ENCODE measurements around the gene NTRK2. TPM values are rescaled to one million over a fixed set of nuclear protein-coding genes. Genes with fewer than 3 reads are reported as not detected.

Gene NTRK2
- total RNA-seq, 1 donor from 2014 or later: 16.0 TPM

DNA sequence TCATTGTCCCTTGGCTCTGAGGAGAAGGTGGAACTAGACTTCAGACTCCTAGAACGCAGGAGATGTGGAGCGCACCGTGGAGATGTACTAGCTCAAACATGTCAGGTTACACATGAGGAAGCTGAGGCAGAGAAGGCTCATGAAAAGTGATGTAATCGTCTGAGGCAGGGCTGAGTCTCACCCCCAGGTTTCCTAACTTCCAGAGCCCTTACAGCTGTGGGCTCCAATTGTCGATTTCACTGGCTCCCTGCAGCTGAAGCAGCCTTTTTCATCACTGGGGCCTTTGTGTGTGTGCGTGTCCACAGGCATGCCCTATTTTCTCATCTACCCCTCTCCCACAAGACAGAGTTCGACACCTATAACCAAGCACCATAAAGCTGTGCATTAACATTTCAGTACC lies 370.6 kb downstream of the NTRK2 start:
- H3K27me3 ChIP-seq: no peaks in the 10 kb centered on the region
- TF ChIP-seq POLR2AphosphoS5 (IDR thresholded peaks at IDR 0.05; ENCODE audit: insufficient read depth in 1 of 2, low read depth in 1 of 2) (no peak), POLR2A (IDR thresholded peaks at IDR 0.05) (no peak)
- TF ChIP-seq, protein P1, sequence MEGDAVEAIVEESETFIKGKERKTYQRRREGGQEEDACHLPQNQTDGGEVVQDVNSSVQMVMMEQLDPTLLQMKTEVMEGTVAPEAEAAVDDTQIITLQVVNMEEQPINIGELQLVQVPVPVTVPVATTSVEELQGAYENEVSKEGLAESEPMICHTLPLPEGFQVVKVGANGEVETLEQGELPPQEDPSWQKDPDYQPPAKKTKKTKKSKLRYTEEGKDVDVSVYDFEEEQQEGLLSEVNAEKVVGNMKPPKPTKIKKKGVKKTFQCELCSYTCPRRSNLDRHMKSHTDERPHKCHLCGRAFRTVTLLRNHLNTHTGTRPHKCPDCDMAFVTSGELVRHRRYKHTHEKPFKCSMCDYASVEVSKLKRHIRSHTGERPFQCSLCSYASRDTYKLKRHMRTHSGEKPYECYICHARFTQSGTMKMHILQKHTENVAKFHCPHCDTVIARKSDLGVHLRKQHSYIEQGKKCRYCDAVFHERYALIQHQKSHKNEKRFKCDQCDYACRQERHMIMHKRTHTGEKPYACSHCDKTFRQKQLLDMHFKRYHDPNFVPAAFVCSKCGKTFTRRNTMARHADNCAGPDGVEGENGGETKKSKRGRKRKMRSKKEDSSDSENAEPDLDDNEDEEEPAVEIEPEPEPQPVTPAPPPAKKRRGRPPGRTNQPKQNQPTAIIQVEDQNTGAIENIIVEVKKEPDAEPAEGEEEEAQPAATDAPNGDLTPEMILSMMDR (IDR thresholded peaks at IDR 0.05): no peak
- H3K27ac ChIP-seq: no peak overlapping the region
- DNase-seq (ENCODE audit: extremely low spot score in 2 of 2): no peak
- no peaks in the 10 kb centered on the region for H3K4me1 ChIP-seq
- intact Hi-C loops (cut with DNase I): no loop called here
- H3K36me3 ChIP-seq: no peaks in the 10 kb centered on the region
- H3K9me3 ChIP-seq: no peaks in the 10 kb centered on the region
- no peak overlapping the region for H3K4me3 ChIP-seq

DNA sequence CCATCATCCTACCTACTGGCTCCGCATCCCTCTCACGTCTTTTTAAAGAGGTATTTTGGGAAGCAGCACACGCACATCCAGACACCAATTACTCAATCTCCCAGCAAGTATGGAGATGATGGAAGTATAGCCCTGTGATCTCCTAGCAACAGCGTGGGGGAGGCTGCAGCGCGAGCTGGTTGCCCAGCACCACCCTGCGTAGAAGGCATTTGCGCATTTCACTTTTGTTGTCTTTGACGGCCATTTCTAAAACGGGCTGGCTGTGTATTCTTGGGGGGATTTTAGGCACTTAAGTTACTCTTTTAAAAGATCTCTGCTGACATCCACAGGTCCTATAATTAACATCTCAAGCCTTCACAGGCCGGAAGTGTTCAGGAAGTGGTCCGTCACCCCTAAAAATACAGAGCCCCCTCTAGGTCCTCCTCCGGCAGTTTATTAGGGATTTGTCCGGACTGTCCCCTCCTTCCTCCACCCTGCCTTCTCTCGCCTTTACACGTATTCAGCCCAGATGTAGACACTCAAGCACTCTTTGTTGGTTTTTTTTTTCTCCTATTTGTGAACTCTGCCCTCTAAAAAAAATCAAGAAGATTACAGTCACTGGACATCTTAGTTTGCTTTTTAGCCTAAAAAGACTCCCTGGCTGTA lies 371.4 kb downstream of the NTRK2 start:
- no peaks in the 10 kb centered on the region for H3K9me3 ChIP-seq
- no peaks in the 10 kb centered on the region for H3K4me1 ChIP-seq
- no peaks in the 10 kb centered on the region for H3K27me3 ChIP-seq
- DNase-seq (ENCODE audit: extremely low spot score in 2 of 2): no peak
- H3K4me3 ChIP-seq: no peak overlapping the region
- no peak overlapping the region for H3K27ac ChIP-seq
- intact Hi-C loops (cut with DNase I): no loop called here
- TF ChIP-seq, protein P1 (IDR thresholded peaks at IDR 0.05): no peak
- TF ChIP-seq POLR2A (IDR thresholded peaks at IDR 0.05) (no peak), POLR2AphosphoS5 (IDR thresholded peaks at IDR 0.05; ENCODE audit: insufficient read depth in 1 of 2, low read depth in 1 of 2) (no peak)
- no peaks in the 10 kb centered on the region for H3K36me3 ChIP-seq

DNA sequence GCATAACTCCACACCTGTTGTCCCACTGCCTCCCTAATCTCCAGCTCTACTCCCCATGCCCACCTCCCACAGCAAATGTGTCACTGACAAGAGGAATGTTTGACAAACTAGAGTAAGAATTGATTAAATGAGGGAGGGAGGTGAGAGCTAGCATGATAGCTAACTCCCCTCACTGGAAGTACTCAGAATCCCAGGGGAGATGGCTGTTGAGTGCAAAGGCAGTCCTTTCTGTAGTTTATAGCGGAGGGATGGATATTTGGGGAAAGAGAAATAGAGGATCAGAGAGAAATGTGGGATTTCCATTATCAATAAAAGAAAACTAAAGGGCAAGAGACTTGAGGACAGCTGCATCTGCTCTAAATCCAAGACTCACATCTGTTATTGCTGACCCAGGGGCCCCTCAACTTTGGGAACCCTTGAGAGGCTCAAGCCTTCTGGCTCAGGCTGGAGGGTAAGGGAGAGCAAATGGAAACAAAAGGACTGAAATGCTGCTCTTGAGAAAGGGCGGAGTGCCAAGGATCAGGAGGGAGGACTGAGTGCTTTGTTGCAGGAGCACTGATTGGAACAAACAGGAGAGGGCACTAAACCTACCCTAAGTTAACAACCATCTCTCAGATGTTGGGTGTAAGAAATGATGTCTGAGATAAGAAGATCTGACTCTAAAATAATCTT lies 372.1 kb downstream of the NTRK2 start:
- Histone ChIP-seq H3K4me3 (no peak overlapping the region), H3K27ac (no peak overlapping the region), H3K9me3 (no peaks in the 10 kb centered on the region), H3K4me1 (no peaks in the 10 kb centered on the region), H3K27me3 (no peaks in the 10 kb centered on the region), H3K36me3 (no peaks in the 10 kb centered on the region)
- DNase-seq (ENCODE audit: extremely low spot score in 2 of 2): no peak
- TF ChIP-seq POLR2A (IDR thresholded peaks at IDR 0.05) (no peak), POLR2AphosphoS5 (IDR thresholded peaks at IDR 0.05; ENCODE audit: insufficient read depth in 1 of 2, low read depth in 1 of 2) (no peak)
- TF ChIP-seq, protein P1 (IDR thresholded peaks at IDR 0.05): no peak
- intact Hi-C loops (cut with DNase I): no loop called here

DNA sequence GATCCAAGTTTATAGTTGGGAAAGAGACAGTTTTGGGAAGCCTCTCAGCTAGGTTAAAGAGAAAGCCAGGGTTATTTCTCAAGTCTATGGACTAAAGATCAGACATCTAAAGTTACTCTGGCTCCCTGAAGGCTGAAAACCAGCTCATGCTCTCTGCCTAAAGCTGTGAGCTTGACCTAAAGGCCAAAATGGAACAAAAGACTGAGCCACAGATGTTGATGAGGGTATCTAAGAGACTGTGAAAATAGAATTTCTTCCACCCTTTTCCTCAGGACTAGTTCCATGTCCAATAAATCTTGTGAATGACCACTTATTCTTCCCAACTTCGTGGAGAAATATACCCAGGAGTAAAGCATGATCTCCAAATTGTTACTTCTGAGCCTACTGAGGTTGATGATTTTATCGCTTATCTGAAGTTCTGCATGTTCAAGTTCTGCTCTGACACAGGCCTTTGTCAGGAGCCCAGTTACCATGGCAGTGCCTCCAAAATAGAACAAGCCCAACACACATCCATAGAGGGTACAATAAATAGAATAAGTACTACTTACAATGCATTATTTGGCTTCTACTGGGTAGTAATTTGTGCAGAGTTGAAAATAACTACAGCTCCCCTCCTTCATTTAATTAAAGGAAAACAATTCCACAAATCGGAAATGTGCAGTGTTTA lies 373.6 kb downstream of the NTRK2 start:
- intact Hi-C loops (cut with DNase I): no loop called here
- Histone ChIP-seq H3K27me3 (no peaks in the 10 kb centered on the region), H3K27ac (no peak overlapping the region), H3K9me3 (no peaks in the 10 kb centered on the region), H3K4me1 (no peaks in the 10 kb centered on the region), H3K4me3 (no peak overlapping the region), H3K36me3 (no peaks in the 10 kb centered on the region)
- TF ChIP-seq, protein P1 (IDR thresholded peaks at IDR 0.05): no peak
- TF ChIP-seq POLR2AphosphoS5 (IDR thresholded peaks at IDR 0.05; ENCODE audit: insufficient read depth in 1 of 2, low read depth in 1 of 2) (no peak), POLR2A (IDR thresholded peaks at IDR 0.05) (no peak)
- DNase-seq (ENCODE audit: extremely low spot score in 2 of 2): no peak

DNA sequence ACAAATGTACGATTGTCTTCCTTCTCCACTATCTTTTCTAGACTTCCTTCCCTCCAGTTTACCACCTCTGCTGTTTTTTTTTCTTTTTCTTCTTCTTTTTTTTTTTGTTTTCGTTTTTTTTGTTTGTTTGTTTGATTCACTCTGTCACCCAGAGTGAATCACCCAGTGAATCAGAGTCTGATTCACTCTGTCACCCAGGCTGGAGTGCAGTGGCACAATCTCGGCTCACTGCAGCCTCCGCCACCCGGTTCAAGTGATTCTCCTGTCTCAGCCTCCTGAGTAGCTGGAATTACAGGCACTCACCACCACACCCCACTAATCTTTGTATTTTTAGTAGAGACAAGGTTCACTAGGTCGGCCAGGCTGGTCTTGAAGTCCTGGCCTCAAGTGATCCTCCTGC lies 375.7 kb downstream of the NTRK2 start:
- Histone ChIP-seq H3K4me1 (no peaks in the 10 kb centered on the region), H3K27ac (no peak overlapping the region), H3K9me3 (no peaks in the 10 kb centered on the region), H3K36me3 (no peaks in the 10 kb centered on the region), H3K4me3 (no peak overlapping the region), H3K27me3 (no peaks in the 10 kb centered on the region)
- intact Hi-C loops (cut with DNase I): no loop called here
- no peak for DNase-seq (ENCODE audit: extremely low spot score in 2 of 2)
- TF ChIP-seq POLR2AphosphoS5 (IDR thresholded peaks at IDR 0.05; ENCODE audit: insufficient read depth in 1 of 2, low read depth in 1 of 2): no peak
- no peak for TF ChIP-seq POLR2A (IDR thresholded peaks at IDR 0.05)
- TF ChIP-seq, protein P1 (IDR thresholded peaks at IDR 0.05): no peak

Measured in vagina (tissue), 2 donors.